ENCODE data around the gene CIRBP. TPM values are rescaled to one million over a fixed set of nuclear protein-coding genes. Genes with fewer than 3 reads are reported as not detected.
A peak's percentile ranks its signal among the peaks of the same experiment; 100 is the strongest.

The CIRBP gene
- total and polyA plus RNA-seq, 2 of the 13 experiments (the other 11 are each of a cell fraction or from before 2014, with no cell fraction given), result 133 to 140 TPM

DNA sequence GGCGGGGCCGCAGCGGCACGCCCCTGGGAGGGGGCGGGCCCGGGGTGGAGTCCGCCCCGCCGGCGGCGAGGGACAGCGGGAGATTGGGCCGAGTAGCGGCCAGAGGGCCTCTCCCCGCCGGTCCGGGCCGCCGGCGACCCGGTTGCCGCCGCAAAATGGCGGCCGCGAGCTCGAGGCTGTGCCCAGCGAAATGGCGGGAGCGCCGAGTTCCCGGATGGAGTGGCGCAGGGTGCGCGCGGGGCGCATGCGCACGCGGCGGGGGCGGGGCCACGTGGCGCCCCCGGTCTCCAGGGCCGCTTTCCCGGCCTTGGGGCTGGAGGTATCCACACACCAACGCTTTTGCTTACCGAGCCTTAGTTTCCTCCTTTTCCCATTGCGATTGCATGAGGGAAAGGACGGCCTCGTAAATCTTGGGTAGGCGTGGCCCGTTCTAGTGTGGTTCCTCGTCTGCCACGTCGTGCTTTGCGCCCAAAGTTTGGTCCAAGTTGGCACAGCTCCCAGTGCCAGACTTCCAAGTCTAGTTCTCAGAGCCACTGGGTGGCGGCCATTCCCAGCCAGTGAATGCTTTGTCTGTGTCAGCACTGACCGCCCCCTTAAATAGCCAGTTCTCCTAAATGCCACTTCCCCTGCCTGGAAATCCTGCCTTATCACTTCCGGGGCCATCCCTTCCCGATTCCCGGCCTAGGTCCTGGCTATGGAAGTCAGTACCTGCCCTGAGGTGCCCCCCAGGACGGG, 513 bp downstream of the CIRBP start (continued):
- TF ChIP-seq, protein P1, sequence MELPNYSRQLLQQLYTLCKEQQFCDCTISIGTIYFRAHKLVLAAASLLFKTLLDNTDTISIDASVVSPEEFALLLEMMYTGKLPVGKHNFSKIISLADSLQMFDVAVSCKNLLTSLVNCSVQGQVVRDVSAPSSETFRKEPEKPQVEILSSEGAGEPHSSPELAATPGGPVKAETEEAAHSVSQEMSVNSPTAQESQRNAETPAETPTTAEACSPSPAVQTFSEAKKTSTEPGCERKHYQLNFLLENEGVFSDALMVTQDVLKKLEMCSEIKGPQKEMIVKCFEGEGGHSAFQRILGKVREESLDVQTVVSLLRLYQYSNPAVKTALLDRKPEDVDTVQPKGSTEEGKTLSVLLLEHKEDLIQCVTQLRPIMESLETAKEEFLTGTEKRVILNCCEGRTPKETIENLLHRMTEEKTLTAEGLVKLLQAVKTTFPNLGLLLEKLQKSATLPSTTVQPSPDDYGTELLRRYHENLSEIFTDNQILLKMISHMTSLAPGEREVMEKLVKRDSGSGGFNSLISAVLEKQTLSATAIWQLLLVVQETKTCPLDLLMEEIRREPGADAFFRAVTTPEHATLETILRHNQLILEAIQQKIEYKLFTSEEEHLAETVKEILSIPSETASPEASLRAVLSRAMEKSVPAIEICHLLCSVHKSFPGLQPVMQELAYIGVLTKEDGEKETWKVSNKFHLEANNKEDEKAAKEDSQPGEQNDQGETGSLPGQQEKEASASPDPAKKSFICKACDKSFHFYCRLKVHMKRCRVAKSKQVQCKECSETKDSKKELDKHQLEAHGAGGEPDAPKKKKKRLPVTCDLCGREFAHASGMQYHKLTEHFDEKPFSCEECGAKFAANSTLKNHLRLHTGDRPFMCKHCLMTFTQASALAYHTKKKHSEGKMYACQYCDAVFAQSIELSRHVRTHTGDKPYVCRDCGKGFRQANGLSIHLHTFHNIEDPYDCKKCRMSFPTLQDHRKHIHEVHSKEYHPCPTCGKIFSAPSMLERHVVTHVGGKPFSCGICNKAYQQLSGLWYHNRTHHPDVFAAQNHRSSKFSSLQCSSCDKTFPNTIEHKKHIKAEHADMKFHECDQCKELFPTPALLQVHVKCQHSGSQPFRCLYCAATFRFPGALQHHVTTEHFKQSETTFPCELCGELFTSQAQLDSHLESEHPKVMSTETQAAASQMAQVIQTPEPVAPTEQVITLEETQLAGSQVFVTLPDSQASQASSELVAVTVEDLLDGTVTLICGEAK (IDR thresholded peaks at IDR 0.05), result no peak
- TF ChIP-seq, protein P1 (CRISPR knock-in tag; IDR thresholded peaks at IDR 0.05), result no peak
- TF ChIP-seq, protein P2, sequence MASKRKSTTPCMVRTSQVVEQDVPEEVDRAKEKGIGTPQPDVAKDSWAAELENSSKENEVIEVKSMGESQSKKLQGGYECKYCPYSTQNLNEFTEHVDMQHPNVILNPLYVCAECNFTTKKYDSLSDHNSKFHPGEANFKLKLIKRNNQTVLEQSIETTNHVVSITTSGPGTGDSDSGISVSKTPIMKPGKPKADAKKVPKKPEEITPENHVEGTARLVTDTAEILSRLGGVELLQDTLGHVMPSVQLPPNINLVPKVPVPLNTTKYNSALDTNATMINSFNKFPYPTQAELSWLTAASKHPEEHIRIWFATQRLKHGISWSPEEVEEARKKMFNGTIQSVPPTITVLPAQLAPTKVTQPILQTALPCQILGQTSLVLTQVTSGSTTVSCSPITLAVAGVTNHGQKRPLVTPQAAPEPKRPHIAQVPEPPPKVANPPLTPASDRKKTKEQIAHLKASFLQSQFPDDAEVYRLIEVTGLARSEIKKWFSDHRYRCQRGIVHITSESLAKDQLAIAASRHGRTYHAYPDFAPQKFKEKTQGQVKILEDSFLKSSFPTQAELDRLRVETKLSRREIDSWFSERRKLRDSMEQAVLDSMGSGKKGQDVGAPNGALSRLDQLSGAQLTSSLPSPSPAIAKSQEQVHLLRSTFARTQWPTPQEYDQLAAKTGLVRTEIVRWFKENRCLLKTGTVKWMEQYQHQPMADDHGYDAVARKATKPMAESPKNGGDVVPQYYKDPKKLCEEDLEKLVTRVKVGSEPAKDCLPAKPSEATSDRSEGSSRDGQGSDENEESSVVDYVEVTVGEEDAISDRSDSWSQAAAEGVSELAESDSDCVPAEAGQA (IDR thresholded peaks at IDR 0.05; ENCODE audit: low read depth), result peak; percentile 90
- TF ChIP-seq, protein P2 (CRISPR knock-in tag; IDR thresholded peaks at IDR 0.05; ENCODE audit: borderline replicate concordance), result no peak
- TF ChIP-seq, protein P3, sequence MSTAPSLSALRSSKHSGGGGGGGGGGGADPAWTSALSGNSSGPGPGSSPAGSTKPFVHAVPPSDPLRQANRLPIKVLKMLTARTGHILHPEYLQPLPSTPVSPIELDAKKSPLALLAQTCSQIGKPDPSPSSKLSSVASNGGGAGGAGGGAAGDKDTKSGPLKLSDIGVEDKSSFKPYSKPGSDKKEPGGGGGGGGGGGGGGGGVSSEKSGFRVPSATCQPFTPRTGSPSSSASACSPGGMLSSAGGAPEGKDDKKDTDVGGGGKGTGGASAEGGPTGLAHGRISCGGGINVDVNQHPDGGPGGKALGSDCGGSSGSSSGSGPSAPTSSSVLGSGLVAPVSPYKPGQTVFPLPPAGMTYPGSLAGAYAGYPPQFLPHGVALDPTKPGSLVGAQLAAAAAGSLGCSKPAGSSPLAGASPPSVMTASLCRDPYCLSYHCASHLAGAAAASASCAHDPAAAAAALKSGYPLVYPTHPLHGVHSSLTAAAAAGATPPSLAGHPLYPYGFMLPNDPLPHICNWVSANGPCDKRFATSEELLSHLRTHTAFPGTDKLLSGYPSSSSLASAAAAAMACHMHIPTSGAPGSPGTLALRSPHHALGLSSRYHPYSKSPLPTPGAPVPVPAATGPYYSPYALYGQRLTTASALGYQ (CRISPR knock-in tag; IDR thresholded peaks at IDR 0.05), result no peak
- TF ChIP-seq RFX3 (CRISPR knock-in tag; IDR thresholded peaks at IDR 0.05) (no peak), ZSCAN12 (CRISPR knock-in tag; IDR thresholded peaks at IDR 0.05) (no peak; the same call in 1 of the 2 replicates), ZBTB7A (CRISPR knock-in tag; IDR thresholded peaks at IDR 0.05) (no peak), ZEB1 (IDR thresholded peaks at IDR 0.05; ENCODE audit: insufficient replicate concordance, low read depth) (no peak), ZNF775 (CRISPR knock-in tag; IDR thresholded peaks at IDR 0.05; ENCODE audit: borderline replicate concordance) (no peak)

Data from HepG2 (cell line).